Calu3 (cell line): ENCODE results near the gene MYPOP. TPM values are rescaled to one million over a fixed set of nuclear protein-coding genes. Genes with fewer than 3 reads are reported as not detected.
"Not testable (repeated sequence)": the region's sequence is repeated elsewhere in the genome, so short reads cannot be mapped to it uniquely, and the experiment has no call there.

ENCODE experiments used
- BruUV-seq: library from RNA; stranded (reverse); fragments of 400-500 nt; replicated peaks from 2 replicates; lab custom pipeline; 2021; lab: Mats Ljungman, UMichigan
- CTCF ChIA-PET: fragments of 300-600 bp; sonication (Branson Sonifier 250); formaldehyde crosslinking; loops from one replicate; lab custom pipeline; 2022; ENCODE audit warnings: antibody characterized with exemption; lab: Charles Lee
- DNase-seq: peaks from one replicate; pipeline ENCODE4 v3.0.0; 2022
- H3K27ac Mint-ChIP-seq: one replicate; pipeline ENCODE4 v1.8.0; 2022; ENCODE audit warnings: mixed read lengths; ENCODE audit not compliant: unreplicated experiment
- H3K27me3 Mint-ChIP-seq: one replicate; pipeline ENCODE4 v1.8.0; 2022; ENCODE audit warnings: mixed read lengths; ENCODE audit not compliant: unreplicated experiment
- H3K36me3 Mint-ChIP-seq: one replicate; pipeline ENCODE4 v1.8.0; 2022; ENCODE audit warnings: mild to moderate bottlenecking, moderate library complexity, mixed read lengths; ENCODE audit not compliant: insufficient read depth, unreplicated experiment
- H3K4me1 Mint-ChIP-seq: one replicate; pipeline ENCODE4 v1.8.0; 2022; ENCODE audit warnings: mild to moderate bottlenecking, low read depth, mixed read lengths; ENCODE audit not compliant: unreplicated experiment
- H3K4me3 Mint-ChIP-seq: one replicate; pipeline ENCODE4 v1.8.0; 2022; ENCODE audit warnings: mild to moderate bottlenecking, low read depth, moderate library complexity, mixed read lengths; ENCODE audit not compliant: unreplicated experiment
- H3K9me3 Mint-ChIP-seq: one replicate; pipeline ENCODE4 v1.8.0; 2022; ENCODE audit warnings: low read depth, mixed read lengths; ENCODE audit not compliant: unreplicated experiment
- CTCF ChIP-seq: fragments of 200-600 bp; IDR thresholded peaks from one replicate; pipeline ENCODE4 v1.8.0; 2022; ENCODE audit warnings: antibody characterized with exemption; ENCODE audit not compliant: unreplicated experiment
- intact Hi-C: fragments of 100-400 bp; cut with micrococcal nuclease; formaldehyde crosslinking; loops from one replicate; pipeline ENCODE4 v1.10.0; 2022; ENCODE audit not compliant: unreplicated experiment
- total RNA-seq: library from RNA; stranded (reverse); gene quantifications from 2 replicates; pipeline ENCODE4 v1.2.3, GENCODE V29; 2022

MYPOP gene
- total RNA-seq, 1 experiment from 2014 or later = 13.1 TPM

- Mint-ChIP-seq H3K4me1 (peaks cover 14% of the 10 kb centered on the region), H3K4me3 (no peak overlapping the region), H3K9me3 (no peaks in the 10 kb centered on the region), H3K27ac (no peak overlapping the region), H3K27me3 (no peaks in the 10 kb centered on the region), H3K36me3 (peaks cover 24% of the 10 kb centered on the region)
- CTCF ChIA-PET = no interaction called here
- intact Hi-C loops = no loop called here
- BruUV-seq = no TSS peak
- no peak for DNase-seq
- no peak for TF ChIP-seq CTCF
Observed at GRCh38 chr19:45872095-45872919, 30.1 kb downstream of the MYPOP start.

- Mint-ChIP-seq H3K36me3 (peaks cover 20% of the 10 kb centered on the region), H3K4me1 (peaks cover 20% of the 10 kb centered on the region), H3K4me3 (no peak overlapping the region), H3K27ac (no peak overlapping the region), H3K27me3 (no peaks in the 10 kb centered on the region), H3K9me3 (no peaks in the 10 kb centered on the region)
- BruUV-seq = no TSS peak
- TF ChIP-seq CTCF = no peak
- CTCF ChIA-PET = no interaction called here
- DNase-seq = no peak
- intact Hi-C loops = no loop called here
Observed at GRCh38 chr19:45870798-45871197, 31.6 kb downstream of the MYPOP start.

- not testable (repeated sequence) for H3K27me3 Mint-ChIP-seq
- peaks cover 55% of the 10 kb centered on the region for H3K36me3 Mint-ChIP-seq
Observed at GRCh38 chr19:45867241-45867640, 35.2 kb downstream of the MYPOP start.

GRCh38 chr19:45866400-45867176 is 35.8 kb downstream of the MYPOP start:
- TF ChIP-seq CTCF = no peak
- intact Hi-C loops = no loop called here
- Mint-ChIP-seq H3K4me1 (peaks cover 48% of the 10 kb centered on the region), H3K4me3 (peak overlapping the region; percentile 28), H3K9me3 (no peaks in the 10 kb centered on the region), H3K27ac (peak overlapping the region; percentile 15), H3K36me3 (peaks cover 55% of the 10 kb centered on the region), H3K27me3 (no peaks in the 10 kb centered on the region)
- CTCF ChIA-PET = interaction anchor here (1.0 kb wide), 1 partner anchor 15 kb away, joined by 8 read pairs; no protein-coding TSS in a partner anchor
- no peak for DNase-seq
- no TSS peak for BruUV-seq

More at GRCh38 chr19:45867241-45867640, 35.2 kb downstream of the MYPOP start:
- H3K9me3 Mint-ChIP-seq, H3K4me3 Mint-ChIP-seq, BruUV-seq, DNase-seq, CTCF ChIA-PET, intact Hi-C loops: not testable (repeated sequence)
- peak overlapping the region; percentile 15 for H3K27ac Mint-ChIP-seq
- peaks cover 44% of the 10 kb centered on the region for H3K4me1 Mint-ChIP-seq
